LNCAP (cell line): ENCODE results near the gene ADARB2.

Experiments
- CTCF ChIP-seq: fragments of 450-650 bp; IDR thresholded peaks from 2 replicates; pipeline ENCODE4 v1.5.1; 2017; ENCODE audit warnings: mild to moderate bottlenecking

ADARB2 gene

DNA sequence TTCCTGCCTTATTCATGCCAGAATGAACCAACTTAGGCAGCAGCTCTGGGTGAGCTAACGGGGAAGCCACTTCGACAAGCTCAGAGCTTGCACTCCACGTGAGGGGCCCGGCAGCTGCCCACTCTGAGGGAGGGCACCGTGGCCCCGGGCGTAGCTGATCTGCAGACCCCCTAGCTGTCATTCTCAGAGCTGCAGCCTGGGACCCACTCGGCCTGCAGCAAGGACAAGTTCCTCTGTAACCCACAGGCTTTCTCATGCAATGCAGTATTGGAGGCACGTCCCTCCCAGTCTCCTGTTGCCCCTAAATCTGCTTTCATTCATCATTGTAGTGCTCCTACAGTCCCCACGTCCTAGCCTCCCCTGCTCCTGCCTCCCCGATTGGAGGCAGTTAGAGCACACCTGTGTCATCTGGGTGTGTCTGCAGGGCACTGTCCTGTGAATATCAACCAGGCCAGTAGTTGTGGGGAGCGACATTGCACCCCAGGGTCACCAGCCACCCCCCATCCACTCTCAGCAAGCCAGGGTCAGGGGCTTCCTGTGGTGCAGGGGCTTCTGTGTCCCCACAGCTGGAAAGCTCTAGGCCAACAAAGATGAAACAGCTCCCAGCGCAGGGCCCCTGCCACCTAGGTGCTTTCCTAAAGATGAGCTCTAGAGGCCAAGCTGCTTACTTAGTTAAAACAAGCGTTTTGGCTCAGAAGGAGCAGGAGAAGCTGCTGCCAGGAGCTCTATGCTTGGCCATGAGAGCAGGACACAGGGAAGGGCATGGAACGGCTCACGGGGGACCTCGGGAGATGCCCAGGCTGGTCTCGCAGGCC lies 333.6 kb downstream of the ADARB2 start:
- no peak for TF ChIP-seq CTCF

DNA sequence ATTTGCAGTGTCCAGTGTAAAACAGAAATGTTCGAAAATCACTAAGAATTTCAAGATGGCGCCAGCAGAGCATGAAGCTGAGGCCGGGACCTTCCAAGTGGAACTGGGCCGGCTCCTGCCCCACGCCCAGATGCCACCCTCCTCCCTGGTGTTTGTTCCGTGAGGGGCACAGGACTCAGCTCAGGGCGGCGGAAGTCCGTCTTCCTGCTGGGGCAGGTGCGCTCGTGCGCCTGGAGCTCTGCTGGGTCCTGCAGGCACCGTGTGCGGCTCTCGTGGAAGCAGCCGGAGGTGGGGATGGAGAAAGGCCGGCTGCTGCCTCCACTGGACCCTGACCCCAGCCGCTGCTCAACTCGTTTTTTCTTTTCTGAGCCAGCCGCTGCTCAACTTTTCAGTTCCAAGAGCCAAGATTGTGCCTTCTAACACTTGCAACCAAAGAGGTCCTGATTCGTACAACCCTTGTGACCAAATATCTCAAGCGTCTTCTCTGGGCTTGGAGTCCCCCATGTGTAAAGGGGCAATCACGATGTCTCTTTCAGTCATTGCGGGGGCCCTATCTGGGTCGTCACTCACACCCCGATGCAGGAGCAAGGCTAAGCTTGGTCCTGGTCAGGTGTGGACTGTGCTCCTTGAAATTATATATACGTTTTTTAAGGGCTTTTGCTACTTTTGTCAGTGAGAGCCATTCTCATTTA lies 334.4 kb downstream of the ADARB2 start:
- no peak for TF ChIP-seq CTCF

GRCh38 chr10:1402016-1402770 lies 335.1 kb downstream of the ADARB2 start:
- no peak for TF ChIP-seq CTCF

DNA sequence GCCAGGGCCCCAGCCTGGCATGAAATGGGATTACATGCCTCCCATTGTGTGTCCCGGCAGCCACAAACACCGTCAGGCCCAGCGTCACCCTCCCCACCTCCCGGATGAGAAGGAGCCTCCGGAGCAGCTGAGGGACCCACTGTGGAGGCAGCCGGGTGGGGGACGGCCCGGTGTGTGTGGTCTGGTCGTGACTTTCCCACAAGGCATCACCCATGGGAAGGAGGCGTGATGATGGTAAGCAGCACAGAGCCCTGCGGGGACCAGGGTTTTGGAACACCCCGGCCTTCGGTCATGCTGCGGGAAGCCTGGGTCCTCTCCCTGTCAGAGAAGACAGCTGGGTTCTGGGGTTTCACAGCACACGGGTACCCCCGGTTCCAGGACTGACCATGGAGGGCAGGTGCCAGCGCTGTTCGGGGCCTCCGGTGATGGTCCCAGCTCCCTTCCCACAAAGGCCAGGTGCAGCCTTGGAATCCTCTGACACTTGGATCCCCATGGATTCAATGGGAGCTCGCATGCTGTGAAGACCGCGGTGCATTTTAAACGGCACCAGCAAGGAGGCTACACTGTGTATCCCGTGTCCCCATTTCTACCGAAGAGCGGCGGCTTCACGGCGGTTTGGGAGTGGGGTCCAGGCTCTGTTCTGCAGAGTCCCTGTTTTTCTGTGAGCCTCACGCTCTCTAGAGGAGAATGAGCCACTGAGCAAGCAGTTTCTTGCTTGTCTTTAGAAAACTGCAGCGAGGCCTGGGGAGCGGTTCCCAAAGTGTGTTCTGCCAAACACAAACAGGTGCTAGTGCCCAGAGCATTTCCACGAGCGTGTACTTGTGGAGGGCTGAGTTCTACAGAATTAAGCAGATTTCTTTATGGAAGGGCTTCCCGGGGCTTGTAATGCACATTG lies 336.0 kb downstream of the ADARB2 start:
- TF ChIP-seq CTCF = no peak

GRCh38 chr10:1400101-1401070 lies 336.9 kb downstream of the ADARB2 start:
- TF ChIP-seq CTCF = no peak

- no peak for TF ChIP-seq CTCF
These were observed 337.8 kb downstream of the ADARB2 start for GRCh38 chr10:1399431-1400100.
